SKM-1 treated with dmso at 0.1 percent for 144 hours (cell line): ENCODE data around the gene MAST3.
"Not testable (repeated sequence)": the region's sequence is repeated elsewhere in the genome, so short reads cannot be mapped to it uniquely, and the experiment has no call there.

Experiments used
- DNase-seq: peaks from one replicate; lab custom pipeline; 2025; ENCODE audit not compliant: unreplicated experiment; lab: John Stamatoyannopoulos, UW

MAST3 gene

GRCh38 chr19:18156841-18157464 lies 59.4 kb downstream of the MAST3 start:
- DNase-seq = no peak

- DNase-seq = no peak
Measured at GRCh38 chr19:18157465-18158063, 60.0 kb downstream of the MAST3 start.

GRCh38 chr19:18158467-18158866 lies 60.9 kb downstream of the MAST3 start:
- DNase-seq = no peak

GRCh38 chr19:18159059-18159616 lies 61.6 kb downstream of the MAST3 start:
- DNase-seq = not testable (repeated sequence)

GRCh38 chr19:18159810-18160209 lies 62.2 kb downstream of the MAST3 start:
- no peak for DNase-seq

GRCh38 chr19:18160493-18160970 lies 63.0 kb downstream of the MAST3 start:
- no peak for DNase-seq

- peak; percentile 43 for DNase-seq
Measured at GRCh38 chr19:18160971-18161635, 63.5 kb downstream of the MAST3 start.

- no peak for DNase-seq
Measured at GRCh38 chr19:18161636-18162002, 64.0 kb downstream of the MAST3 start.

GRCh38 chr19:18164072-18164471 lies 66.5 kb downstream of the MAST3 start:
- DNase-seq = no peak

GRCh38 chr19:18165794-18166544 lies 68.4 kb downstream of the MAST3 start:
- no peak for DNase-seq

- no peak for DNase-seq
Measured at GRCh38 chr19:18167011-18167410, 69.4 kb downstream of the MAST3 start.

GRCh38 chr19:18167975-18168645 lies 70.5 kb downstream of the MAST3 start:
- DNase-seq = peak; percentile 43

- DNase-seq = no peak
Measured at GRCh38 chr19:18168673-18169381, 71.2 kb downstream of the MAST3 start.

- DNase-seq = peak; percentile 43
Measured at GRCh38 chr19:18170714-18171255, 73.2 kb downstream of the MAST3 start.

- no peak for DNase-seq
Measured at GRCh38 chr19:18171605-18172327, 74.2 kb downstream of the MAST3 start.

- DNase-seq = no peak
Measured at GRCh38 chr19:18172331-18173053, 74.9 kb downstream of the MAST3 start.

- DNase-seq = no peak
Measured at GRCh38 chr19:18173054-18173571, 75.5 kb downstream of the MAST3 start.

- DNase-seq = peak; percentile 40
Measured at GRCh38 chr19:18173572-18174288, 76.2 kb downstream of the MAST3 start, which contains the start of gene IFI30. TSS of gene IFI30 (plus strand) at chr19:18173813. CDS start at chr19:18173842, 29 bp downstream.
